H7 (cell line): ENCODE data around the gene B3GNT9. TPM values are rescaled to one million over a fixed set of nuclear protein-coding genes. Genes with fewer than 3 reads are reported as not detected.
"Not testable (repeated sequence)": the region's sequence is repeated elsewhere in the genome, so short reads cannot be mapped to it uniquely, and the experiment has no call there.

Experiments used
- DNase-seq: peaks from one replicate; pipeline ENCODE4 v3.0.0; 2012
- H3K27me3 ChIP-seq: 2 replicates; pipeline ENCODE4 v1.6.0; 2011; ENCODE audit warnings: mild to moderate bottlenecking, low read length; ENCODE audit not compliant: control insufficient read depth, insufficient read depth
- H3K36me3 ChIP-seq: replicated peaks from 2 replicates; pipeline ENCODE4 v1.5.1; 2011; ENCODE audit warnings: low read length; ENCODE audit not compliant: control insufficient read depth, insufficient read depth
- H3K4me3 ChIP-seq: 2 replicates; pipeline ENCODE4 v1.5.1; 2011; ENCODE audit warnings: low read depth, mild to moderate bottlenecking, control low read depth, low read length, moderate library complexity; ENCODE audit not compliant: insufficient read depth
- total RNA-seq: library from RNA; depleted of rRNA; stranded (reverse); fragments of >200 nt; shearing (Covaris generic); gene quantifications from 2 replicates; pipeline ENCODE4 v1.2.3, GENCODE V29; 2014

The B3GNT9 gene
- total RNA-seq, 1 experiment from 2014 or later: 8.7 TPM

DNA sequence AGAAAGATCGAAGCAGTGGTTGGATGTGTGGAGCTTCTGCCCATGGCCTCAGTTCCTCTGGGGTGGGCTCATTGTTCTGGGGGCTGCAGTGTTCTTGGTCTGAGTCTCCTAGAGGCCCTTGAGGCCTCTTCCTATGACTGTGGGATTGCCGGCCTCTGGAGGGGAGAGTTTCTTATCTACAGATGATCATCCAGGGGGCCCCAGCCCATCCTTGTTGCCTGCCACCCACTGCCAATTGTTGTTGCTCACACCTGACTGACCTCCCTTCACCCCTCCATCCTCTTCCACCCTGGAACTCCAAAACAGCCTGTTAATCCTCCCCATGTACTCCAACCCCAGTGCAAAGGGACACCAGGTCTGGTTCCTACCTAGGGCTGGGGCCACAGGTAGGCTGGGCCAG lies 5.9 kb downstream of the B3GNT9 start:
- Histone ChIP-seq H3K36me3 (peaks cover 41% of the 10 kb centered on the region), H3K27me3 (peaks cover 6% of the 10 kb centered on the region; the same call in 1 of the 2 replicates), H3K4me3 (no peak overlapping the region)
- no peak for DNase-seq

DNA sequence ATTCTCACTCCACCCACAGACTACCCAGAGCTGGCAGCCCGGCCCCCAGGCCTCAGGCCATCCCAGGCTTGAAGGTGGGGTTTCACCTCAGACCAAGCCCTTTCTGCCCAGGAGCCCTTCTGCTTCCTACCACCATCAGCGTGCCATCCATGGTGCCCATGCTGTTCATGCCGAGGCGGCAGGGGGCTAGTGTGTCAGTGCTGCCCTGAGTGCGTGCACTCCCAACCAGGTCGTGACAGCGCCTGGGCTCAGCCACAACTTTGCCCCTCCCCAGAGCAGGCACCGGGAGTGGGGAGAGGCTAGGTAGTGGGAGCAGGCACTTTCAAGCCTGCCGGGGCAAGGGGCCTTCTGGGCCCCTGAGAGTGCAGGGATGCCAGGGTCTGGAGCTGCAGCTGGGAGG lies 8.5 kb downstream of the B3GNT9 start:
- no peak for DNase-seq
- H3K4me3 ChIP-seq: no peak overlapping the region
- no peaks in the 10 kb centered on the region for H3K27me3 ChIP-seq
- peaks cover 39% of the 10 kb centered on the region for H3K36me3 ChIP-seq

DNA sequence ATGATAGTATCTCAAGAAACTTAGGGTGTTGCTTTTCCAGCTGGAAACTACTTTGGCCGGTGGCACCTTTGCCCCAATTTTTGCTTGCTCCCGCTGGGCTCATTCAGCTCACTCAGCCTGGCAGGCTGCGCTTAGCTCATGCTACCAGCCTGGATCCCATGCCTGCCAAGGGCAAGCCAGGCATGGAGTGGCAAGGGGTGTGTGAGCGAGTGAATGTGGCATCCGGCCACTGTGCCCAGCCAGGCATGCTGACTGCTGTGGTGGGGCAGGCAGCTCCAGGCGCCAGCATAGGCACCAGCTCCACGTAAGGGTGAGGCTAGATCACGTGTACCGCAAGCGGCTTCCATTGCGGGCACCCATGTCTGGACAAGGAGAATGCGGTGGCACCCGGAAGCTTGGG lies 9.4 kb downstream of the B3GNT9 start:
- peaks cover 31% of the 10 kb centered on the region for H3K36me3 ChIP-seq
- no peak for DNase-seq
- no peaks in the 10 kb centered on the region for H3K27me3 ChIP-seq
- no peak overlapping the region for H3K4me3 ChIP-seq

DNA sequence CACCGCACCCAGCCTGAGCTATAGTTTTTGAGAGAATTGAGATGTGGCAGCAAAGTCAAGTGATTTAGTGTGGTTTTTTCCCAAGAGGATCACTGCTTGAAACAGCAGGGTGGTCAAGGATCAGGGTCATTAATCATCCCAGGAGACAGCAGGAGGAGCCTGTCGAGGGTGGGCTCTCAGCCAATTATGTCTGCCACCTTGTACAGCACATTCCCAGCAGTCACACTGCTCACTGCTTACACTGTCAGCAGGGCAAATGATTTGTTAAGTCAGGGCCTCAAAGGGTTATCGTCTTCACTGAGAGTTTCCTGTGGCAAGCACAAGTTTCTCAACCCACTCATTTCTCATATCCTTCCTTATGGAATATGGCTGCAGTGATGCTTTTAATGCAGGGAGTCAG lies 13.2 kb downstream of the B3GNT9 start:
- Histone ChIP-seq H3K27me3 (no peaks in the 10 kb centered on the region), H3K4me3 (no peak overlapping the region), H3K36me3 (peaks cover 26% of the 10 kb centered on the region)
- no peak for DNase-seq

DNA sequence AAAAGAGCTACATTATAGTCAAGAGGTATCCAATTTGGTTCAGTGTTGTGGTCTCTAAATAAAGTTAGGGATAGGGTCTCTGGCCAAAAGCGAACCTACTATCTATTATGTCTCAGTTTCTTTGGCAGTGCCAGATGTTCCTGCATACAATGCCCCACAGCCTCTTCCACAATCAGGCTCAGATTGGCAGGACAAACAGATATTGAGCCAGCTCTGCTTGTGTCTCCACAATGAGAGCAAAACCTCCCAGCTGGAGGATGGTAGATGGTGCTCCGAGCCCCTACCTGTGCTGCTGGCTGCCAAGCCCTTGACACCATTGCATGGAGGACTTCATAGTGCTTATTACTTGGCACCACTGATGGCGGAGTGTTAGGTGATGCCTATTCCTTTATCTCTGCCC lies 21.4 kb downstream of the B3GNT9 start:
- Histone ChIP-seq H3K27me3 (no peaks in the 10 kb centered on the region), H3K4me3 (no peak overlapping the region), H3K36me3 (peaks cover 10% of the 10 kb centered on the region)
- no peak for DNase-seq

DNA sequence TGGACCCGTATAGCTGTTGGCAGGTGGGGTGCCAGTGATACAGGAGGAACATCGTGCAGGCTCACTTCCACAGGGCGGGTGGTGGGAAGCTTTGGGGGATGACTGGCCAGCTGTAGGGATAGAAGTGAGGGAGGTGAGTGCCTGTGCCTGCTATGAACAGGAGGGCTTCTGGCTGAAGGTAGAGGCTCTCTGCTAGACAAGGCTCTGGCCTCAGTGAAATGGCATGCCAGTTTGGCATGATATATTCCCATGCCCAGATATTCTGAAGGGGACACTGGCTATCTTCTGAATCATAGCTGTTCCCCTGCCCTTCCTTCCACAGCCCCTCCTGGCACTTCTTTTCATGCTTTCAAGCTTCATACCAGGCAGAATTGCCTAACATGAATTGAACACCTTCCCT lies 21.9 kb downstream of the B3GNT9 start:
- Histone ChIP-seq H3K27me3 (no peaks in the 10 kb centered on the region), H3K36me3 (peaks cover 6% of the 10 kb centered on the region), H3K4me3 (no peak overlapping the region)
- DNase-seq: no peak

DNA sequence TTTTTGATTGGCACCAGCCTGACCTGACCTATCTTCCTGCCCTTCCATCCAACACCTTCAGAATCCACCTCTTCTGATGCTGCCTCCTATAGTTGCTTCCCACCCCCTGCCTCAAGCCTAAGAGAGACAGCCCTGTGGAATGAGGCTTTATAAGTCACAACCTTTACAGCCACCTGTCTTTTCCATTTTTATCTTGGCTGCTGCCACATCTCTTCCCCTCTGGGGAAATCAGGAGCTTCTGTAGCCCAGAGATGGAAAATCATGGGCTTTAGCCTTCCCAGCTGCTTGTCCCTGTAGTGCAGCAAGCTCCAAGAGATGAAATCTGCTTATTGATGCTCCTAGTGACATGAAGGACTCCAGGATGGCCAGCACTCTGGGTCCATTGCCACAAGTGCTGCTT lies 22.4 kb downstream of the B3GNT9 start:
- DNase-seq: no peak
- H3K27me3 ChIP-seq: no peaks in the 10 kb centered on the region
- H3K36me3 ChIP-seq: peaks cover 5% of the 10 kb centered on the region; the same call in 1 of the 2 replicates
- H3K4me3 ChIP-seq: no peak overlapping the region

DNA sequence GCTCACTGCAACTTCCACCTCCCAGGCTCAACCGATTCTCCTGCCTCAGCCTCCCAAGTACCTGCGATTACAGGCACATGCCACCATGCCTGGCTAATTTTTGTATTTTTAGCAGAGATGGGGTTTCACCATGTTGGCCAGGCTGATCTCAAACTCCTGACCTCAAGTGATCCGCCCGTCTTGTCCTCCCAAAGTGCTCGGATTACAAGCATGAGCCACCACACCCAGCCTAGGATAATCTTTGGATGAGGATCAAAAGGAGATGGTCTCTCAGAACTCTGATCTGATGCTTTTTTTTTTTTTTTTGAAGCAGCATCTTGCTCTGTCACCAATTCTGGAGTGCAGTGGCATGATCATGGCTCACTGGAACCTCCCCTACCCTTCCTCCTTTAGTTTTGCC lies 28.0 kb downstream of the B3GNT9 start:
- not testable (repeated sequence) for H3K27me3 ChIP-seq, DNase-seq, H3K36me3 ChIP-seq, H3K4me3 ChIP-seq

DNA sequence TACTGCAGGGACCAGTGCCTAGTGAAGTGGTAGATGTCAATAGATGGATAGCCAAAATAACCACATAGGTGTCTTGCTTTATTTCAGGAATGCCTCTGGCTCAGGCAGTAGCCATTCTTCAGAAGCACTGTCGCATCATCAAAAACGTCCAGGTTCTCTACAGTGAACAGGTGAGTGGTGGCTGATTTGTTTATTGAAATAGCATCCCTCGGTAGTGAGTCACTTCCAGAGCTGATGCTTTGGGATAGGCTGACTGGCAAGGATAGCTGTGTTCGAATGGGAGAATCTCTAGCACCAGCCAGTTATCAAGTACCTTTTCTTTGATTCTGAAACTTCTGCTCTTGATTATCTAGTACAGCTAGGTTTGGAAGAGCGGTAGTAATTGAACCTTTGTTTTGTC lies 30.8 kb downstream of the B3GNT9 start:
- Histone ChIP-seq H3K36me3 (peaks cover 5% of the 10 kb centered on the region), H3K27me3 (no peaks in the 10 kb centered on the region), H3K4me3 (no peak overlapping the region)
- no peak for DNase-seq

DNA sequence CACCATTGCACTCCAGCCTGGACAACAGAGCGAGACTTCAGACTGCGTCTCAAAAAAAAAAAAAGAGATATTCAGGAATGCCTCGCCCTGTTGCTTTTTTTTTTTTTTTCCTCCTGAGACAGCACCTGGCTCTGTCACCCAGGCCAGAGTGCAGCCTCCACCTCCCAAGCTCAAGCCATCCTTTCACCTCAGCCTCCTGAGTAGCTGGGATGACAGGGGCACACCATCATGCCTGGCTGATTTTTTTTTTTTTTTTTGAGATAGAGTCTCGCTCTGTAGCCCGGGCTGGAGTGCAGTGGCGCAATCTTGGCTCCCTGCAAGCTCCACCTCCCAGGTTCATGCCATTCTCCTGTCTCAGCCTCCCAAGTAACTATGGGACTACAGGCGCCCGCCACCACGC lies 33.1 kb downstream of the B3GNT9 start:
- Histone ChIP-seq H3K4me3 (no peak overlapping the region), H3K27me3 (no peaks in the 10 kb centered on the region), H3K36me3 (peaks cover 4% of the 10 kb centered on the region)
- no peak for DNase-seq

DNA sequence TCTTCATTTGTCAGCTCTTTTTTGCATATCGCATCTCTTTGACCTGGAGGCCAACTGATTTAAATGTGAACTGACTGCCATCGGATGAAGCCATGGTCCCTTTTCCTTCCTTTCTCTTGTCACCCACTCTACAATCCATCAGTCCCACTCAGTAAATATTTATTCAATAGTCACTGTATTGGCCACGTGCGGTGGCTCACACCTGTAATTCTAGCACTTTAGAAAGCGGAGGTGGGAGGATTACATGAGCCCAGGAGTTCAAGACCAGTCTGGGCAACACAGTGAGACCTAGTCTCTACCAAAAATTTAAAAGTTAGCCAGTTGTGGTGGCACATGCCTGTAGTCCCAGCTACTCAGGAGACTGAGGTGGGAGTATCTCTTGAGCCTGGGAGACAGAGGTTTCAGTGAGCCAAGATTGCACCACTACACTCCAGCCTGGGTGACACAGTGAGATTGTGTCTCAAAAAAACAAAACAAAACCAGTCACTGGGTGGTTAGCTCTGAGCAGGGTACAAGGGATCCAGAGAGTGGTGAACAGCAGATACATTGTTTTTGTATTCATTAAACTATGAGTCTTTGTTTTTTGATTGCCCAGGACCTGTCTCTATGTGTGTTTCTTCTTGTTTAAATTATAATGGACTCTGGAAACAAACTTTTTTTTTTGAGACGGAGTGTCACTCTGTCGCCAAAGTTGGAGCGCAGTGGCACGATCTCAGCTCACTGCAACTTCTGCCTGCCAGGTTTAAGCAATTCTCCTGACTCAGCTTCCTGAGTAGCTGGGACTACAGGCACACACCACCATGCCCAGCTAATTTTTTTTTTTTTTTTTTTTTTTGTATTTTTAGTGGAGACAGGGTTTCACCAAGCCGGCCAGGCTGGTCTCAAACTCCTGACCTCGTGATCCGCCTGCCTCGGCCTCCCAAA lies 34.1 kb downstream of the B3GNT9 start:
- no peak overlapping the region for H3K4me3 ChIP-seq
- DNase-seq: no peak
- no peaks in the 10 kb centered on the region for H3K27me3 ChIP-seq
- H3K36me3 ChIP-seq: peaks cover 2% of the 10 kb centered on the region

DNA sequence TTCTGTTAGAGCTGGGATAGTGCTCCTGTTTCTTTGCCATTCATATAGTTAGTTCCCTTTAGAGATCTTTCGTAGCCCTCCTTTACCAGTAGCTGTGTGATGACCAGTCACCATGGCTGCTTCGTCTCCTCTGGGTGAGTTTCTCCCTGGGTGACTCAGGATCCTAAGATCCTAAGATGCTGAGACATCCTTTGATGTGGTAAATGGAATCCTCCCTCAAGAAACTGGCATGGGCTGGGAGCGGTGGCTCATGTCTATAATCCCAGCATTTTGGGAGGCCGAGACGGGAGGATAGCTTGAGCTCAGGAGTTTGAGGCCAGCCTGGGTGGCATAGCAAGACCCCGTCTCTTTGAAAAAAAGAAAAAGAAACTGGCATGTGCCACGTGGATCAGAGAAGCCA lies 35.2 kb downstream of the B3GNT9 start:
- Histone ChIP-seq H3K4me3 (no peak overlapping the region), H3K36me3 (peaks cover 2% of the 10 kb centered on the region), H3K27me3 (no peaks in the 10 kb centered on the region)
- DNase-seq: no peak

DNA sequence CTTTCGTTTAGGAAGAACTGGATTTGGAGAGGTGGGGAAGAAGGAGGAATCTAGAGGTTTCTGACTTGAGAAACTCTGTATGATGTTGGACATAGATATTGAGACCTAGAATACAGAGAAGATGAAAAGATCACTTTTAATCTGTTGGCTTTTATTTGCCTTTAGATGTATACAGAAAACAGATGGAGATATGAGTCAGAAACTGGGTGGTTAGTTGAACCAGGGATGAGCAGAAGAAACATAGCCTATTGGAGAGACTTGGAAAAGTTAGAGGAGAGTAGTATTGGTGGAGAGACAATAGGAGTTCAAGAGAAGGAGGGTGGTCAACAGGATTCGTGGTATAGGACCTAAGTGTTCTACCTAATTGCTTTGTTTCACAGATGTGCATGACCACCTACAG lies 36.0 kb downstream of the B3GNT9 start:
- DNase-seq: no peak
- no peaks in the 10 kb centered on the region for H3K36me3 ChIP-seq
- no peak overlapping the region for H3K4me3 ChIP-seq
- no peaks in the 10 kb centered on the region for H3K27me3 ChIP-seq

DNA sequence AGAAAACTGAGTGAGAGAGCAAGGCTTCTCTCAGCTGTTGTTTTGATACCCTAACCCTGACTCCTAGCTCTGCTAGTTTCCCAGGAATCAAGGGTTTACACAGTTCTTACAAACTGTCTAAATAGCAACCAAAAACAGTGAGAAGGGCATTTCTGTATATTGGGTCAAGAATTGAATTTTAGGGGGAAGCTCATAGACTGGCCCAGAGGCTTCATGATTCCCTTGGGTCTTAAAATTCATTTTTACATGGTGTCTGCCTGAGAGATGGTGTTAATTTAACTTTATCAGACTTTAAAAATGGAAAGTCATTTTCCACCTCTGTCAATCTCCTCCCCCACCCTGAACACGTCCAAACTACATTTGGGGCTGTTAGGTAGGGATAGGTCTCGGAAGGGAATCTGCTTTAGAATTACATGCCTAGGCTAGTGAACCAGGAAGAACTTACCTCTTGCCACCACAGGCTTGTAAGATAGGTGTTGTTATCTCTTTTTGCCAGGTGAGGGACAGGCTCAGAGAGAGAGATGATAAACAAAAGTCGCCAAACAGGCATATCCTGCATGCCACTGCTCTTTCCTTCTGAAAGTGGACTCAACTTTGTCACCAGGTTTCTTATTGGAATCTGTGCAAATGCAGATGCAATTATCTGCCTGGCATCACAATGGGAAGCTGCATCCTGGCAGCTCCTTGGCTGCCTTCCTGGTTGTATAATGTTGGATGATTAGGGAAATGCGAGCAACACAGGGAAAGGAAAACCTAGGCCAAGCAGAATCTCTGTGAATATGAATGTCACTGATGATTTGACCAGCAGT lies 38.0 kb downstream of the B3GNT9 start:
- DNase-seq: no peak
- H3K27me3 ChIP-seq: peaks cover 3% of the 10 kb centered on the region; the same call in 1 of the 2 replicates

DNA sequence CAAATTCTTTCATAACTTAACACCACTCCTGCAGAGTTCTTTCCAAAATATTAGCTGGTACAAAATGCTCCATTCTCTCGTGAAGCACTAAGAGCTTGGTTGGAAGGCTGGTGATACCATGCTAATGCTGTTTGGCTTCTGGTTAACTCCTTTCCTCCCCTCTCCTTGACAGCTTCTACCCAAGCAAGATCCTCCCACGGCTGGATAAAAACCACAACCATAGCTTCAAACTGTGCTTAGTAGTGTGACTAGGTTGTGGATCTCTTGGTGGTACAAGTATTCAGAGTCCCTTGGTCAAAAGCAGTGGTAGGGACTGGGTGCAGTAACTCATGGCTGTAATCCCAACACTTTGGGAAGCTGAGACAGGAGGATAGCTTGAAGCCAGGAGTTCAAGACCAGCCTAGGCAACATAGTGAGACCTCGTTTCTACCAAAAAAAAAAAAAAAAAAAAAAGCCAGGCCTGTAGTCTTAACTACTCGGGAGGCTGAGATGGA lies 38.8 kb downstream of the B3GNT9 start:
- Histone ChIP-seq H3K27me3 (peaks cover 3% of the 10 kb centered on the region; the same call in 1 of the 2 replicates), H3K36me3 (no peaks in the 10 kb centered on the region), H3K4me3 (no peak overlapping the region)
- no peak for DNase-seq

More for the DNA sequence above, 38.0 kb downstream of the B3GNT9 start:
- H3K36me3 ChIP-seq: no peaks in the 10 kb centered on the region
- no peak overlapping the region for H3K4me3 ChIP-seq
